HEK293T (cell line): ENCODE results near the gene CUBN.
A peak's percentile ranks its signal among the peaks of the same experiment; 100 is the strongest.

Experiments used
- CTCF ChIA-PET: fragments of 350-600 bp; formaldehyde crosslinking; extraction: SDS; loops from one replicate; lab custom pipeline; 2021; ENCODE audit warnings: antibody characterized with exemption, inconsistent platforms; lab: Yijun Ruan, JAX
- POLR2A ChIA-PET: fragments of 350-600 bp; formaldehyde crosslinking; extraction: SDS; loops from one replicate; lab custom pipeline; 2020; ENCODE audit warnings: antibody characterized with exemption, inconsistent platforms; lab: Yijun Ruan, JAX
- DNase-seq: peaks from one replicate; pipeline ENCODE4 v3.0.0; 2012; ENCODE audit warnings: mixed read lengths; ENCODE audit errors: extremely low spot score
- ARNT ChIP-seq: fragments of 450-650 bp; IDR thresholded peaks from 2 replicates; pipeline ENCODE4 v1.6.1; 2017; ENCODE audit warnings: mild to moderate bottlenecking
- BHLHE40 ChIP-seq: fragments of 450-650 bp; IDR thresholded peaks from 2 replicates; pipeline ENCODE4 v1.6.1; 2016; ENCODE audit warnings: mild to moderate bottlenecking, moderate library complexity, borderline replicate concordance
- CTBP1 ChIP-seq: fragments of 450-650 bp; IDR thresholded peaks from 2 replicates; pipeline ENCODE4 v1.6.1; 2016; ENCODE audit warnings: borderline replicate concordance
- ELF4 ChIP-seq: fragments of 450-650 bp; IDR thresholded peaks from 2 replicates; pipeline ENCODE4 v1.6.1; 2017; ENCODE audit warnings: antibody characterized with exemption
- FOXA1 ChIP-seq: fragments of 450-650 bp; IDR thresholded peaks from 2 replicates; pipeline ENCODE4 v1.6.1; 2016; ENCODE audit warnings: mild to moderate bottlenecking
- FOXK2 ChIP-seq: fragments of 450-650 bp; IDR thresholded peaks from 2 replicates; pipeline ENCODE4 v1.6.1; 2016; ENCODE audit warnings: mild to moderate bottlenecking
- FOXM1 ChIP-seq: fragments of 450-650 bp; IDR thresholded peaks from 2 replicates; pipeline ENCODE4 v1.6.1; 2017; ENCODE audit warnings: mild to moderate bottlenecking, borderline replicate concordance
- HDGF ChIP-seq: fragments of 450-650 bp; IDR thresholded peaks from 2 replicates; pipeline ENCODE4 v1.6.1; 2017; ENCODE audit warnings: antibody characterized with exemption, borderline replicate concordance
- L3MBTL2 ChIP-seq: fragments of 450-650 bp; conservative IDR thresholded peaks from 2 replicates; pipeline ENCODE4 v1.6.1; 2016; ENCODE audit warnings: mild to moderate bottlenecking
- LEF1 ChIP-seq: fragments of 450-650 bp; IDR thresholded peaks from 2 replicates; pipeline ENCODE4 v1.6.1; 2017; ENCODE audit warnings: mild to moderate bottlenecking, borderline replicate concordance
- NFRKB ChIP-seq: fragments of 450-650 bp; IDR thresholded peaks from 2 replicates; pipeline ENCODE4 v1.6.1; 2016; ENCODE audit warnings: mild to moderate bottlenecking, moderate library complexity
- PKNOX1 ChIP-seq: fragments of 450-650 bp; IDR thresholded peaks from 2 replicates; pipeline ENCODE4 v1.6.1; 2016
- SP1 ChIP-seq: fragments of 450-650 bp; IDR thresholded peaks from 2 replicates; pipeline ENCODE4 v1.6.1; 2017
- SUZ12 ChIP-seq: fragments of 450-650 bp; IDR thresholded peaks from 2 replicates; pipeline ENCODE4 v1.6.1; 2016; ENCODE audit warnings: mild to moderate bottlenecking
- TARDBP ChIP-seq: fragments of 450-650 bp; IDR thresholded peaks from 2 replicates; pipeline ENCODE4 v1.6.1; 2016
- ZNF384 ChIP-seq: fragments of 450-650 bp; IDR thresholded peaks from 2 replicates; pipeline ENCODE4 v1.6.1; 2016

CUBN gene

DNA sequence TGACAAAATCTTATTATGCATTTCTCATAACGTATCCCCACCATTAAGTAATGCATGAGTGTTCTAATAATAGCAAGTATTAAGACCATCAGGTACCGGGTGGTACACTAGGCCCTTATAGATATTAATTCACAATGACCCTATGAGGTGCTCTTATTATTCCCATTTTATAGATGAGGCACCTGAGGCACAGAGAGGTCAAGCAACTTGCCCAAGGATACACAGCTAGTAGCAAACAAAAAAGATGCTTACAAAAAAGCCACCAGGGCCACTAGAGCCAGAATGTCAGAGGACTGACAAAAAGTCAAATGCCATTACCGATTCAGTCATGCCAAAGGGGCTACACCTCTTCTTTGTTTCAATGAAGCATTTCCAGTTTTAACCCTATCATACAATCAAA is 318.3 kb downstream of the CUBN start:
- CTCF ChIA-PET = no interaction called here
- TF ChIP-seq FOXK2 = no peak
- TF ChIP-seq LEF1 = no peak
- no peak for TF ChIP-seq SUZ12
- POLR2A ChIA-PET = no interaction called here
- DNase-seq = no peak

- TF ChIP-seq CTBP1 = no peak
- no peak for TF ChIP-seq SP1
- TF ChIP-seq HDGF = no peak
- TF ChIP-seq ARNT = no peak
- no peak for TF ChIP-seq L3MBTL2
- no peak for TF ChIP-seq FOXM1
- no peak for TF ChIP-seq SUZ12
- no peak for TF ChIP-seq PKNOX1
- TF ChIP-seq NFRKB = no peak
- no peak for TF ChIP-seq LEF1
- TF ChIP-seq ZNF384 = no peak
- no peak for TF ChIP-seq FOXK2
- TF ChIP-seq ELF4 = no peak
- ChIA-PET CTCF (interaction anchor here (0.6 kb wide), 1 partner anchor 183 kb away, joined by 3 read pairs; no protein-coding TSS in a partner anchor), POLR2A (interaction anchor here (1.1 kb wide), 1 partner anchor 8 kb away, joined by 3 read pairs; the partner anchor contains the start of gene RSU1)
- DNase-seq = peak; percentile 66
Observed at GRCh38 chr10:16809074-16809718, 320.4 kb downstream of the CUBN start.

GRCh38 chr10:16804123-16804522 is 325.5 kb downstream of the CUBN start:
- CTCF ChIA-PET = interaction anchor here (0.7 kb wide), 1 partner anchor 85 kb away, joined by 3 read pairs; no protein-coding TSS in a partner anchor
- TF ChIP-seq ZNF384 (no peak), FOXA1 (no peak), SUZ12 (no peak), NFRKB (no peak), PKNOX1 (no peak), FOXM1 (no peak), ELF4 (no peak)
- DNase-seq = no peak
- POLR2A ChIA-PET = no interaction called here

- ChIA-PET CTCF (no interaction called here), POLR2A (no interaction called here)
- no peak for DNase-seq
- TF ChIP-seq SP1 = no peak
- TF ChIP-seq NFRKB = no peak
- TF ChIP-seq FOXA1 = no peak
- TF ChIP-seq TARDBP = no peak
Observed at GRCh38 chr10:16803464-16803863, 326.1 kb downstream of the CUBN start.

GRCh38 chr10:16799621-16800020 is 330.0 kb downstream of the CUBN start:
- no peak for DNase-seq
- no peak for TF ChIP-seq SP1
- POLR2A ChIA-PET = no interaction called here
- CTCF ChIA-PET = no interaction called here

GRCh38 chr10:16798571-16798970 is 331.0 kb downstream of the CUBN start:
- POLR2A ChIA-PET = no interaction called here
- no peak for DNase-seq
- CTCF ChIA-PET = no interaction called here
- no peak for TF ChIP-seq BHLHE40
- no peak for TF ChIP-seq TARDBP
- no peak for TF ChIP-seq NFRKB
- no peak for TF ChIP-seq ARNT
- TF ChIP-seq SUZ12 = no peak
- TF ChIP-seq ELF4 = no peak
- no peak for TF ChIP-seq FOXK2
- TF ChIP-seq FOXA1 = no peak
- no peak for TF ChIP-seq L3MBTL2
- no peak for TF ChIP-seq LEF1
- no peak for TF ChIP-seq ZNF384

DNA sequence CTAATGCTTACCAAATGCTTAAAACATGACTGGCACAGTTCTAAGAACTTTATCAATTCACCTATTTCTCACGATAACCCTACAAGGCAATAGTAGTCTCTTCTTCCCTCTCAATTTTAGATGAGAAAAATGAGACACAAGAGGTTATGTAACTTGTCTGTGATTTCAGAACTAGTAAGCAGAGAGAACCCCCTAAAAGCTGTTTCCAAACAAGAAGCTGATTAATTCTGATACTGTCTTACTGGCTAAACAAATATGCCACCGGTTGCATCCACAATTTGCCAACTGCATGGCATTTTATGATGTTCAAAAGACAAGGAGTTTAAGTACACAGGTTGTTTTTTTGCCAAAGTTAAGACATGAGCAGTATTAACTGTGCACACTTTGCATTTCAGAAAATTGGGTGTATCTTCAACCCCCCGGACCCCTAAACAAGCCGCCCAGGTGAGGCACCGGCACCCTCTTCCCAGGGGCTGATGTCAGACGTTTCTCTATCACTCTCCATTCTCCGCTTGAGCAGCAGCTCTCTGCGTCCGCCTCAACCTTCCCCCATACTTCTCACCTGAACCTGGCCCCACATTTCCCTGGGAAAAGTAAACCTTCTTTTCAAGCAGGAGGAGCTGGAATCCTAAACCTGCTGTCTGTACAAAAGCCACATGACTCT is 334.1 kb downstream of the CUBN start:
- no peak for TF ChIP-seq LEF1
- TF ChIP-seq L3MBTL2 = no peak
- no peak for TF ChIP-seq HDGF
- no peak for TF ChIP-seq ELF4
- TF ChIP-seq SP1 = no peak
- TF ChIP-seq ZNF384 = no peak
- no peak for TF ChIP-seq CTBP1
- no peak for TF ChIP-seq ARNT
- no peak for TF ChIP-seq NFRKB
- no peak for TF ChIP-seq TARDBP
- ChIA-PET POLR2A (interaction anchor here (1.3 to 1.5 kb wide), 2 partner anchors 22 to 936 kb away, joined by 3 to 5 read pairs; partner anchors contain the start of genes MINDY3 and RSU1), CTCF (no interaction called here)
- no peak for DNase-seq

GRCh38 chr10:16794005-16794404 is 335.6 kb downstream of the CUBN start:
- no peak for DNase-seq
- CTCF ChIA-PET = no interaction called here
- TF ChIP-seq SP1 = no peak
- no peak for TF ChIP-seq FOXK2
- TF ChIP-seq BHLHE40 = no peak
- TF ChIP-seq ZNF384 = no peak
- no peak for TF ChIP-seq TARDBP
- no peak for TF ChIP-seq HDGF
- no peak for TF ChIP-seq SUZ12
- no peak for TF ChIP-seq NFRKB
- no peak for TF ChIP-seq PKNOX1
- no peak for TF ChIP-seq ARNT
- no peak for TF ChIP-seq LEF1
- POLR2A ChIA-PET = no interaction called here
